Neural cell (in vitro differentiated cells): ENCODE data around the gene MMP13.

Source experiments
- CTCF ChIP-seq: fragments of 450-650 bp; IDR thresholded peaks from 2 replicates; pipeline ENCODE4 v1.5.1; 2014; ENCODE audit warnings: antibody characterized with exemption, mild to moderate bottlenecking, moderate library complexity; ENCODE audit not compliant: poor library complexity, severe bottlenecking
- EP300 ChIP-seq: fragments of 450-650 bp; conservative IDR thresholded peaks from 2 replicates; pipeline ENCODE4 v1.6.1; 2014; ENCODE audit warnings: antibody characterized with exemption, mild to moderate bottlenecking, moderate library complexity; ENCODE audit not compliant: poor library complexity, severe bottlenecking
- EZH2 ChIP-seq: fragments of 200-600, 300-800 bp; shearing (Covaris generic), sonication (generic); IDR thresholded peaks from 2 replicates; pipeline ENCODE4 v1.6.1; 2014; ENCODE audit warnings: antibody characterized with exemption, low read length, borderline replicate concordance, mild to moderate bottlenecking; ENCODE audit not compliant: insufficient read depth, poor library complexity, severe bottlenecking
- MXI1 ChIP-seq: fragments of 450-650 bp; conservative IDR thresholded peaks from 2 replicates; pipeline ENCODE4 v1.6.1; 2014; ENCODE audit warnings: antibody characterized with exemption, mild to moderate bottlenecking; ENCODE audit not compliant: poor library complexity, severe bottlenecking
- POLR2AphosphoS5 ChIP-seq: IDR thresholded peaks from 2 replicates; pipeline ENCODE4 v1.6.1; 2012
- RAD21 ChIP-seq: fragments of 450-650 bp; conservative IDR thresholded peaks from 2 replicates; pipeline ENCODE4 v1.6.1; 2014; ENCODE audit warnings: antibody characterized with exemption, mild to moderate bottlenecking, moderate library complexity
- REST ChIP-seq: IDR thresholded peaks from 2 replicates; pipeline ENCODE4 v1.6.1; 2012; ENCODE audit warnings: borderline replicate concordance
- SMC3 ChIP-seq: fragments of 450-650 bp; conservative IDR thresholded peaks from 2 replicates; pipeline ENCODE4 v1.6.1; 2014; ENCODE audit warnings: antibody characterized with exemption, mild to moderate bottlenecking, moderate library complexity; ENCODE audit not compliant: poor library complexity
- TAF1 ChIP-seq: IDR thresholded peaks from 2 replicates; pipeline ENCODE4 v1.6.1; 2012; ENCODE audit warnings: low read depth

DNA sequence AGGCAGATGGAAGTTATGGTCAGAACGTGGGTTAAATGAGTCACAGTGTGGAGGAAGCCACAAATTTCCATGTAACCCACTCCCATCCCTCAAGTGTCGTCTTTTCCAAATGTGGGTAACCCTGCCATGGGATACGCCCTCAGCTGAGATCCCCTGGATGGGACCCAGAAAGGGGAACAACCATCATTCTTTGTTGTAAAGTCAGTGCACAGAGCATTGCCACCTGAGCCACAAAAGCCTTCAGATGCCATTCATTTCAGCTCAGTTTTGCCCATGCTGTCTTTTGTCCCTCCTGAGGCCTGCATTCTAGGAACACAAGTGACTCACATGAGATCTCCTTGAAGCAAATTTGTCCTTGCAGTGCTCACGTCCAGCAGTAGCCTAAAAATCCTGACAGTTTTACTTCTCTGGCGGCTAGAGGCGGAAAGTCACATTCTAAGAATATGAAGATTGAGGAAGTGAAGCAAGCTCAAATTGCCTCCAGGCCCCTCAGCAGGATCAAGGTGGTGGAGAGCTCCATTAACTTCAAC lies 30.6 kb downstream of the MMP13 start:
- TF ChIP-seq CTCF (no peak), EZH2 (no peak), RAD21 (no peak), TAF1 (no peak), POLR2AphosphoS5 (no peak), SMC3 (no peak), MXI1 (no peak), EP300 (no peak), REST (no peak)
